H1 (cell line): Measurements from ENCODE around the gene CHRNA4. TPM values are rescaled to one million over a fixed set of nuclear protein-coding genes. Genes with fewer than 3 reads are reported as not detected.

Experiments
- CTCF ChIA-PET: fragments of 300-600 bp; sonication (Branson Sonifier 250); formaldehyde crosslinking; loops from one replicate; lab custom pipeline; 2021; ENCODE audit not compliant: partially characterized antibody; lab: Charles Lee
- POLR2A ChIA-PET: fragments of 300-600 bp; sonication (Branson Sonifier 250); formaldehyde crosslinking; loops from one replicate; lab custom pipeline; 2021; ENCODE audit warnings: inconsistent platforms; ENCODE audit not compliant: partially characterized antibody; lab: Charles Lee
- DNase-seq, 2 experiments: peaks; one replicate each; pipeline versions ENCODE4 v3.0.0 to v3.0.0-alpha.2; 2010 to 2022; ENCODE audit warnings: low spot score in 2 of 2, low read depth in 1 of 2, mixed read lengths in 1 of 2
- FAIRE-seq: peaks from 2 replicates; lab custom pipeline; 2011; peaks lifted over from hg19 to GRCh38; lab: Jason Lieb, UNC
- H2AFZ ChIP-seq: 2 replicates; pipeline ENCODE4 v1.8.1; 2012; ENCODE audit warnings: low read length, inconsistent platforms
- H2AK5ac ChIP-seq: 2 replicates; pipeline ENCODE4 v1.6.1; 2013; ENCODE audit warnings: low read depth, low read length
- H2BK120ac ChIP-seq: replicated peaks from 2 replicates; pipeline ENCODE3; 2013; ENCODE audit warnings: low read depth, low read length, inconsistent platforms
- H2BK12ac ChIP-seq: 2 replicates; pipeline ENCODE4 v1.6.1; 2013; ENCODE audit warnings: low read depth, low read length
- H2BK15ac ChIP-seq: 2 replicates; pipeline ENCODE4 v1.6.1; 2013; ENCODE audit warnings: low read length
- H2BK20ac ChIP-seq: 2 replicates; pipeline ENCODE4 v1.6.1; 2013; ENCODE audit warnings: low read length
- H2BK5ac ChIP-seq: 2 replicates; pipeline ENCODE4 v1.6.1; 2013; ENCODE audit warnings: low read depth, low read length
- H3K14ac ChIP-seq: 2 replicates; pipeline ENCODE4 v1.6.1; 2013; ENCODE audit warnings: inconsistent platforms; ENCODE audit not compliant: insufficient read length
- H3K18ac ChIP-seq: 2 replicates; pipeline ENCODE4 v1.6.1; 2013; ENCODE audit warnings: low read length; ENCODE audit errors: extremely low read depth
- H3K23ac ChIP-seq: 2 replicates; pipeline ENCODE4 v1.6.1; 2013; ENCODE audit warnings: inconsistent platforms; ENCODE audit not compliant: insufficient read length
- H3K23me2 ChIP-seq: 2 replicates; pipeline ENCODE4 v1.6.1; 2013; ENCODE audit warnings: low read depth, low read length
- H3K27ac ChIP-seq: 2 replicates; pipeline ENCODE4 v1.6.1; 2011; ENCODE audit warnings: low read depth, low read length, inconsistent platforms
- H3K27me3 ChIP-seq, 4 experiments: replicated peaks in 1 of 4; 1 replicate in 1 of 4; 2 replicates in 3 of 4; pipeline versions ENCODE4 v1.6.1 to v1.8.1; 2011 to 2013; ENCODE audit warnings: low read length in 3 of 4, mild to moderate bottlenecking in 3 of 4, inconsistent platforms in 2 of 4, mixed read lengths in 2 of 4, moderate library complexity in 1 of 4; ENCODE audit not compliant: control insufficient read depth in 3 of 4, insufficient read depth in 3 of 4; ENCODE audit errors: extremely low read depth in 1 of 4
- H3K36me3 ChIP-seq, 4 experiments: 2 replicates each; pipeline versions ENCODE4 v1.6.1 to v1.8.1; 2011 to 2013; ENCODE audit warnings: mild to moderate bottlenecking in 4 of 4, low read length in 3 of 4, moderate library complexity in 2 of 4, control low read depth in 1 of 4, inconsistent platforms in 1 of 4; ENCODE audit not compliant: insufficient read depth in 4 of 4, control insufficient read depth in 2 of 4
- H3K4ac ChIP-seq: replicated peaks from 2 replicates; pipeline ENCODE3; 2013; ENCODE audit warnings: low read length, low read depth, mixed read lengths, inconsistent platforms; ENCODE audit not compliant: insufficient read length
- H3K4me1 ChIP-seq, 4 experiments: replicated peaks in 1 of 4; 1 replicate in 1 of 4; 2 replicates in 3 of 4; pipeline versions ENCODE4 v1.6.1 to v1.8.1; 2011 to 2013; ENCODE audit warnings: low read length in 3 of 4, inconsistent platforms in 2 of 4, mixed read lengths in 1 of 4; ENCODE audit not compliant: insufficient read depth in 4 of 4, control insufficient read depth in 3 of 4
- H3K4me2 ChIP-seq, 2 experiments: 2 replicates each; pipeline versions ENCODE4 v1.6.1 to v1.8.1; 2011 to 2013; ENCODE audit warnings: low read depth in 2 of 2, low read length in 2 of 2, control low read depth in 1 of 2, inconsistent platforms in 1 of 2, mild to moderate bottlenecking in 1 of 2; ENCODE audit not compliant: insufficient read depth in 1 of 2
- H3K4me3 ChIP-seq, 4 experiments: fragments of 200-600, 300-600 bp in 1 of 4; sonication (generic), shearing (Covaris generic), sonication (Bioruptor Twin) in 1 of 4; 2 replicates each; pipeline versions ENCODE4 v1.5.1 to v1.8.1; 2011 to 2016; ENCODE audit warnings: low read length in 4 of 4, low read depth in 3 of 4, control low read depth in 2 of 4, inconsistent platforms in 2 of 4, mild to moderate bottlenecking in 2 of 4, mixed read lengths in 1 of 4, moderate library complexity in 1 of 4; ENCODE audit not compliant: insufficient read depth in 2 of 4; ENCODE audit errors: extremely low read depth in 1 of 4
- H3K56ac ChIP-seq: replicated peaks from 2 replicates; pipeline ENCODE3; 2013; ENCODE audit warnings: low read depth, mild to moderate bottlenecking, mixed read lengths, low read length, inconsistent platforms; ENCODE audit not compliant: insufficient read length
- H3K79me1 ChIP-seq: 2 replicates; pipeline ENCODE4 v1.6.1; 2013; ENCODE audit warnings: low read depth, low read length, control low read depth
- H3K79me2 ChIP-seq, 2 experiments: 2 replicates each; pipeline versions ENCODE4 v1.6.1 to v1.8.1; 2012 to 2013; ENCODE audit warnings: low read length in 2 of 2, mild to moderate bottlenecking in 2 of 2, inconsistent platforms in 1 of 2; ENCODE audit not compliant: insufficient read depth in 2 of 2, control insufficient read depth in 1 of 2
- H3K9ac ChIP-seq, 4 experiments: replicated peaks in 1 of 4; 1 replicate in 1 of 4; 2 replicates in 3 of 4; pipeline versions ENCODE4 v1.6.1 to v1.8.1; 2011 to 2013; ENCODE audit warnings: low read depth in 3 of 4, low read length in 3 of 4, control low read depth in 2 of 4, mild to moderate bottlenecking in 2 of 4, moderate library complexity in 2 of 4, inconsistent platforms in 1 of 4; ENCODE audit errors: extremely low read depth in 1 of 4
- H3K9me3 ChIP-seq, 2 experiments: 2 replicates each; pipeline versions ENCODE4 v1.6.1 to v1.8.1; 2012 to 2013; ENCODE audit warnings: mild to moderate bottlenecking in 2 of 2, moderate library complexity in 2 of 2, control low read depth in 1 of 2, inconsistent platforms in 1 of 2, low read depth in 1 of 2, low read length in 1 of 2, mixed read lengths in 1 of 2; ENCODE audit not compliant: insufficient read depth in 2 of 2
- H4K20me1 ChIP-seq, 2 experiments: replicated peaks in 1 of 2; 2 replicates each; pipeline versions ENCODE3 to v1.8.1; 2011 to 2013; ENCODE audit warnings: inconsistent platforms in 2 of 2, low read length in 2 of 2, mild to moderate bottlenecking in 1 of 2; ENCODE audit not compliant: insufficient read depth in 2 of 2, control insufficient read depth in 1 of 2
- H4K5ac ChIP-seq: 2 replicates; pipeline ENCODE4 v1.6.1; 2013; ENCODE audit warnings: low read length, low read depth, mixed read lengths, inconsistent platforms; ENCODE audit not compliant: insufficient read length
- H4K8ac ChIP-seq: 2 replicates; pipeline ENCODE4 v1.8.0; 2013; ENCODE audit warnings: mild to moderate bottlenecking, moderate library complexity, low read length, inconsistent platforms; ENCODE audit not compliant: insufficient read depth; ENCODE audit errors: extremely low read depth
- H4K91ac ChIP-seq: replicated peaks from 2 replicates; pipeline ENCODE3; 2013; ENCODE audit warnings: low read length, mixed read lengths, inconsistent platforms; ENCODE audit not compliant: insufficient read length
- ASH2L ChIP-seq: fragments of 200-600, 300-600 bp; sonication (generic); IDR thresholded peaks from one replicate; pipeline ENCODE4 v1.7.1; 2017; ENCODE audit warnings: low read length
- ATF2 ChIP-seq: IDR thresholded peaks from 2 replicates; pipeline ENCODE4 v1.6.1; 2012; ENCODE audit warnings: low read length, inconsistent platforms
- BACH1 ChIP-seq: IDR thresholded peaks from 2 replicates; pipeline ENCODE4 v1.6.1; 2012; ENCODE audit warnings: low read length, improper control_type of control experiment
- GTF2F1 ChIP-seq: IDR thresholded peaks from 2 replicates; pipeline ENCODE4 v1.6.1; 2012; ENCODE audit warnings: low read depth, low read length, improper control_type of control experiment, borderline replicate concordance
- RAD21 ChIP-seq, 2 experiments: IDR thresholded peaks in 1 of 2; conservative IDR thresholded peaks in 1 of 2; 2 replicates each; pipeline ENCODE4 v1.6.1; 2011; ENCODE audit warnings: low read depth in 2 of 2, low read length in 2 of 2, improper control_type of control experiment in 1 of 2, inconsistent platforms in 1 of 2, mild to moderate bottlenecking in 1 of 2, moderate library complexity in 1 of 2
- RNF2 ChIP-seq: fragments of 200-900, 300-1000 bp; sonication (generic); IDR thresholded peaks from 2 replicates; pipeline ENCODE4 v1.7.1; 2016; ENCODE audit warnings: borderline replicate concordance, low read depth, mild to moderate bottlenecking, antibody characterized with exemption, low read length; ENCODE audit not compliant: poor library complexity, severe bottlenecking; ENCODE audit errors: missing control alignments
- TAF1 ChIP-seq: IDR thresholded peaks from 2 replicates; pipeline ENCODE4 v1.6.1; 2011; ENCODE audit warnings: mild to moderate bottlenecking, low read depth, low read length
- WGBS, 2 experiments: shearing (Covaris generic) in 1 of 2; methylation state at CpG; one replicate each; pipeline versions ENCODE4 v1.1.6 to v1.1.7; 2013 to 2015; ENCODE audit warnings: low lambda C conversion rate in 2 of 2, mixed read lengths in 2 of 2, inconsistent platforms in 1 of 2, low coverage in 1 of 2, missing lambda C conversion rate in 1 of 2; ENCODE audit not compliant: insufficient replicate concordance in 2 of 2, insufficient coverage in 1 of 2, insufficient read length in 1 of 2; ENCODE audit errors: extremely low coverage in 1 of 2, missing lambda C conversion rate in 1 of 2; 5-methylcytosine and 5-hydroxymethylcytosine counted together
- polyA plus RNA-seq, 7 experiments: library from polyadenylated mRNA; depleted of rRNA in 3 of 7; stranded (reverse) in 5 of 7; unstranded in 2 of 7; fragments of >200 nt in 5 of 7; fragments of 200-250 nt in 2 of 7; gene quantifications; 1 replicate in 5 of 7; 2 replicates in 1 of 7; 4 replicates in 1 of 7; pipeline versions ENCODE4 v1.2.1 to v1.2.3, GENCODE V29; 2011 to 2013; ENCODE audit warnings: missing spikeins in 2 of 7, mixed read lengths in 2 of 7
- total RNA-seq: library from RNA; stranded (reverse); fragmentation: NEBNext Ultra II Directional; extraction: Animal tissue kit (Norgen Biotek cat#: 25700); gene quantifications from 2 replicates; pipeline ENCODE4 v1.2.1, GENCODE V29; 2021
- TF ChIP-seq, protein P1 (sequence below), 3 experiments: IDR thresholded peaks; 1 replicate in 2 of 3; 2 replicates in 1 of 3; pipeline versions ENCODE4 v1.5.1 to v1.6.1; 2011; ENCODE audit warnings: low read length in 3 of 3, mild to moderate bottlenecking in 3 of 3, inconsistent platforms in 2 of 3, low read depth in 1 of 3, moderate library complexity in 1 of 3; ENCODE audit not compliant: insufficient read depth in 1 of 3; ENCODE audit errors: control extremely low read depth in 1 of 3

CHRNA4 gene
- total and polyA plus RNA-seq, 2 of the 8 experiments (the other 6 are each of a cell fraction or from before 2014, with no cell fraction given), result 4.3 to 5.7 TPM

GRCh38 chr20:63328718-63329275 lies 32.4 kb downstream of the CHRNA4 start:
- Histone ChIP-seq H3K23me2 (no peaks in the 10 kb centered on the region), H3K27me3 (no peaks in the 10 kb centered on the region), H2BK12ac (no peak overlapping the region), H2AK5ac (no peak overlapping the region), H4K20me1 (no peaks in the 10 kb centered on the region), H3K4me2 (no peak overlapping the region), H3K56ac (no peak overlapping the region), H4K8ac (no peak overlapping the region), H2BK20ac (no peak overlapping the region), H3K79me2 (no peaks in the 10 kb centered on the region), H3K14ac (no peak overlapping the region), H2BK15ac (no peak overlapping the region), H3K4me3 (no peak overlapping the region), H3K9ac (no peak overlapping the region), H2BK120ac (no peak overlapping the region), H3K27ac (no peak overlapping the region), H3K18ac (no peak overlapping the region), H4K91ac (no peak overlapping the region), H2AFZ (no peak overlapping the region), H4K5ac (no peak overlapping the region), H3K4ac (no peak overlapping the region), H3K36me3 (no peaks in the 10 kb centered on the region), H3K9me3 (peaks cover 6 to 20% of the 10 kb centered on the region in 2 experiments; a peak in 3 of 4 replicates), H3K4me1 (peaks cover 0 to 5% (median 1%) of the 10 kb centered on the region in 4 experiments; a peak in 3 of 7 replicates), H3K79me1 (no peaks in the 10 kb centered on the region), H2BK5ac (no peak overlapping the region), H3K23ac (no peak overlapping the region)
- no peak for FAIRE-seq
- ChIA-PET CTCF (interaction anchor here (0.6 to 5.9 kb wide), 6 partner anchors 12 to 148 kb away, joined by 3 to 43 read pairs (median 8); no protein-coding TSS in a partner anchor), POLR2A (no interaction called here)
- 86% methylated on average over 18 of the region's 21 CpGs; no CpG with 5 or more reads in 1 of the 2 experiments for WGBS, 2 experiments
- no peak for DNase-seq
- TF ChIP-seq RNF2 (no peak), BACH1 (no peak), ASH2L (no peak), ATF2 (no peak), GTF2F1 (no peak), TAF1 (no peak), RAD21 (IDR thresholded peaks at IDR 0.05 in 1 of 2, conservative IDR thresholded peaks at IDR 0.05 in 1 of 2; ENCODE audit: low read depth in 2 of 2, low read length in 2 of 2) (no peak)
- TF ChIP-seq, protein P1, sequence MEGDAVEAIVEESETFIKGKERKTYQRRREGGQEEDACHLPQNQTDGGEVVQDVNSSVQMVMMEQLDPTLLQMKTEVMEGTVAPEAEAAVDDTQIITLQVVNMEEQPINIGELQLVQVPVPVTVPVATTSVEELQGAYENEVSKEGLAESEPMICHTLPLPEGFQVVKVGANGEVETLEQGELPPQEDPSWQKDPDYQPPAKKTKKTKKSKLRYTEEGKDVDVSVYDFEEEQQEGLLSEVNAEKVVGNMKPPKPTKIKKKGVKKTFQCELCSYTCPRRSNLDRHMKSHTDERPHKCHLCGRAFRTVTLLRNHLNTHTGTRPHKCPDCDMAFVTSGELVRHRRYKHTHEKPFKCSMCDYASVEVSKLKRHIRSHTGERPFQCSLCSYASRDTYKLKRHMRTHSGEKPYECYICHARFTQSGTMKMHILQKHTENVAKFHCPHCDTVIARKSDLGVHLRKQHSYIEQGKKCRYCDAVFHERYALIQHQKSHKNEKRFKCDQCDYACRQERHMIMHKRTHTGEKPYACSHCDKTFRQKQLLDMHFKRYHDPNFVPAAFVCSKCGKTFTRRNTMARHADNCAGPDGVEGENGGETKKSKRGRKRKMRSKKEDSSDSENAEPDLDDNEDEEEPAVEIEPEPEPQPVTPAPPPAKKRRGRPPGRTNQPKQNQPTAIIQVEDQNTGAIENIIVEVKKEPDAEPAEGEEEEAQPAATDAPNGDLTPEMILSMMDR (IDR thresholded peaks at IDR 0.05; ENCODE audit: control extremely low read depth in 1 of 3, insufficient read depth in 1 of 3, low read depth in 1 of 3, low read length in 3 of 3), result no peak
